ENCODE results near the gene RMC1. TPM values are rescaled to one million over a fixed set of nuclear protein-coding genes. Genes with fewer than 3 reads are reported as not detected.
A peak's percentile ranks its signal among the peaks of the same experiment; 100 is the strongest.

Gene RMC1
- total RNA-seq, 4 donors from 2014 or later: 17.9 to 34.1 (median 28.9) TPM

- H3K9me3 ChIP-seq: no peaks in the 10 kb centered on the region
- TF ChIP-seq EP300 (IDR thresholded peaks at IDR 0.05): no peak
- TF ChIP-seq, protein P1, sequence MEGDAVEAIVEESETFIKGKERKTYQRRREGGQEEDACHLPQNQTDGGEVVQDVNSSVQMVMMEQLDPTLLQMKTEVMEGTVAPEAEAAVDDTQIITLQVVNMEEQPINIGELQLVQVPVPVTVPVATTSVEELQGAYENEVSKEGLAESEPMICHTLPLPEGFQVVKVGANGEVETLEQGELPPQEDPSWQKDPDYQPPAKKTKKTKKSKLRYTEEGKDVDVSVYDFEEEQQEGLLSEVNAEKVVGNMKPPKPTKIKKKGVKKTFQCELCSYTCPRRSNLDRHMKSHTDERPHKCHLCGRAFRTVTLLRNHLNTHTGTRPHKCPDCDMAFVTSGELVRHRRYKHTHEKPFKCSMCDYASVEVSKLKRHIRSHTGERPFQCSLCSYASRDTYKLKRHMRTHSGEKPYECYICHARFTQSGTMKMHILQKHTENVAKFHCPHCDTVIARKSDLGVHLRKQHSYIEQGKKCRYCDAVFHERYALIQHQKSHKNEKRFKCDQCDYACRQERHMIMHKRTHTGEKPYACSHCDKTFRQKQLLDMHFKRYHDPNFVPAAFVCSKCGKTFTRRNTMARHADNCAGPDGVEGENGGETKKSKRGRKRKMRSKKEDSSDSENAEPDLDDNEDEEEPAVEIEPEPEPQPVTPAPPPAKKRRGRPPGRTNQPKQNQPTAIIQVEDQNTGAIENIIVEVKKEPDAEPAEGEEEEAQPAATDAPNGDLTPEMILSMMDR (IDR thresholded peaks at IDR 0.05): peak; percentile 69 to 81 (median 74)
- H3K27me3 ChIP-seq: no peaks in the 10 kb centered on the region
- WGBS, 2 donors (ENCODE audit: low coverage in 1 of 2): 31 to 67% methylated on average over 4 to 14 of the region's 17 CpGs
- peak; percentile 89 for ATAC-seq
- H3K4me1 ChIP-seq: peaks cover 0 to 8% (median 0%) of the 10 kb centered on the region in 3 donors
- no peak overlapping the region for H3K4me3 ChIP-seq
- H3K36me3 ChIP-seq: peaks cover 2 to 91% of the 10 kb centered on the region in 2 donors
- peak overlapping the region in 1 of 4 donors; percentile 15 for H3K27ac ChIP-seq
Measured at GRCh38 chr18:23515911-23516546, 12.7 kb downstream of the RMC1 start.

GRCh38 chr18:23519734-23520133 lies 16.4 kb downstream of the RMC1 start:
- whole genome bisulfite sequencing, 2 donors (ENCODE audit: low coverage in 1 of 2): 82 to 85% methylated on average over 4 of the region's 4 CpGs
- no peak overlapping the region for H3K27ac ChIP-seq
- ATAC-seq: no peak

GRCh38 chr18:23521271-23521670 lies 18.0 kb downstream of the RMC1 start:
- Histone ChIP-seq H3K4me1 (peaks cover 0 to 13% (median 0%) of the 10 kb centered on the region in 3 donors), H3K36me3 (peaks cover 2 to 100% of the 10 kb centered on the region in 2 donors), H3K27me3 (no peaks in the 10 kb centered on the region), H3K4me3 (no peak overlapping the region), H3K27ac (peak overlapping the region in 2 of 4 donors; percentile 31 to 33), H3K9me3 (no peaks in the 10 kb centered on the region)
- 51 to 75% methylated on average over 6 to 7 of the region's 7 CpGs for WGBS, 2 donors (ENCODE audit: low coverage in 1 of 2)
- TF ChIP-seq POLR2A (IDR thresholded peaks at IDR 0.05): no peak
- no peak for TF ChIP-seq EP300 (IDR thresholded peaks at IDR 0.05)
- TF ChIP-seq, protein P1 (IDR thresholded peaks at IDR 0.05): no peak
- no peak for TF ChIP-seq POLR2AphosphoS5 (IDR thresholded peaks at IDR 0.05)
- no peak for ATAC-seq

More at GRCh38 chr18:23519734-23520133, 16.4 kb downstream of the RMC1 start:
- no peak overlapping the region for H3K4me3 ChIP-seq
- TF ChIP-seq EP300 (IDR thresholded peaks at IDR 0.05) (no peak), POLR2AphosphoS5 (IDR thresholded peaks at IDR 0.05) (no peak), POLR2A (IDR thresholded peaks at IDR 0.05) (no peak)
- TF ChIP-seq, protein P1 (IDR thresholded peaks at IDR 0.05): no peak
- H3K9me3 ChIP-seq: no peaks in the 10 kb centered on the region
- H3K36me3 ChIP-seq: peaks cover 2 to 93% of the 10 kb centered on the region in 2 donors
- no peaks in the 10 kb centered on the region for H3K27me3 ChIP-seq
- H3K4me1 ChIP-seq: peaks cover 0 to 20% (median 0%) of the 10 kb centered on the region in 3 donors

GRCh38 chr18:23521907-23522306 lies 18.6 kb downstream of the RMC1 start:
- H3K27ac ChIP-seq: peak overlapping the region in 2 of 4 donors; percentile 31 to 33
- H3K36me3 ChIP-seq: peaks cover 2 to 100% of the 10 kb centered on the region in 2 donors
- no peak for ATAC-seq
- H3K4me1 ChIP-seq: peaks cover 0 to 12% (median 0%) of the 10 kb centered on the region in 3 donors
- no peak overlapping the region for H3K4me3 ChIP-seq
- H3K27me3 ChIP-seq: no peaks in the 10 kb centered on the region
- 50 to 76% methylated on average over 1 to 7 of the region's 7 CpGs for WGBS, 2 donors (ENCODE audit: low coverage in 1 of 2)
- TF ChIP-seq POLR2A (IDR thresholded peaks at IDR 0.05) (no peak), POLR2AphosphoS5 (IDR thresholded peaks at IDR 0.05) (no peak), EP300 (IDR thresholded peaks at IDR 0.05) (no peak)
- TF ChIP-seq, protein P1 (IDR thresholded peaks at IDR 0.05): no peak
- H3K9me3 ChIP-seq: no peaks in the 10 kb centered on the region
